HepG2 (cell line): ENCODE data around the gene HOXA6. TPM values are rescaled to one million over a fixed set of nuclear protein-coding genes. Genes with fewer than 3 reads are reported as not detected.
A peak's percentile ranks its signal among the peaks of the same experiment; 100 is the strongest.

ENCODE experiments used
- AGO1 ChIP-seq: fragments of 200-400 bp; formaldehyde crosslinking; IDR thresholded peaks from 2 replicates; pipeline ENCODE4 v1.6.1; 2017; ENCODE audit warnings: mild to moderate bottlenecking, low read depth, low read length, moderate library complexity; ENCODE audit not compliant: poor library complexity, severe bottlenecking
- EP300 ChIP-seq, 3 experiments: sonication (generic) in 1 of 3; formaldehyde crosslinking in 1 of 3; IDR thresholded peaks; 2 replicates each; pipeline versions ENCODE4 v1.5.1 to v1.6.1; 2011 to 2020; ENCODE audit warnings: low read depth in 2 of 3, low read length in 2 of 3, borderline replicate concordance in 1 of 3, improper control_type of control experiment in 1 of 3, mild to moderate bottlenecking in 1 of 3, missing genetic modification reagents in 1 of 3, moderate library complexity in 1 of 3
- ETV5 ChIP-seq: IDR thresholded peaks from 2 replicates; pipeline ENCODE4 v1.6.1; 2018; ENCODE audit warnings: missing biosample characterization, missing genetic modification reagents, inconsistent platforms, borderline replicate concordance
- NFATC3 ChIP-seq: sonication (generic); formaldehyde crosslinking; IDR thresholded peaks from 2 replicates; pipeline ENCODE4 v1.5.1; 2020; ENCODE audit warnings: mild to moderate bottlenecking, missing genetic modification reagents
- NR2F6 ChIP-seq, 2 experiments: IDR thresholded peaks; 2 replicates each; pipeline ENCODE4 v1.6.1; 2016; ENCODE audit warnings: antibody characterized with exemption in 1 of 2, mild to moderate bottlenecking in 1 of 2
- SAP130 ChIP-seq: IDR thresholded peaks from 2 replicates; pipeline ENCODE4 v1.6.1; 2016; ENCODE audit warnings: low read depth
- TMF1 ChIP-seq: sonication (generic); formaldehyde crosslinking; IDR thresholded peaks from 2 replicates; pipeline ENCODE4 v1.8.1; 2022; ENCODE audit warnings: low read depth, missing genetic modification reagents
- ZMYM4 ChIP-seq: sonication (generic); formaldehyde crosslinking; IDR thresholded peaks from 2 replicates; pipeline ENCODE4 v1.8.1; 2023; ENCODE audit warnings: mild to moderate bottlenecking, missing genetic modification reagents
- ZNF235 ChIP-seq: sonication (generic); formaldehyde crosslinking; IDR thresholded peaks from 2 replicates; pipeline ENCODE4 v1.8.1; 2023; ENCODE audit warnings: mild to moderate bottlenecking, missing genetic modification reagents, borderline replicate concordance
- ZNF83 ChIP-seq: sonication (generic); formaldehyde crosslinking; IDR thresholded peaks from 2 replicates; pipeline ENCODE4 v1.4.0; 2020; ENCODE audit warnings: missing genetic modification reagents, mild to moderate bottlenecking, borderline replicate concordance
- polyA plus RNA-seq, 8 experiments: library from polyadenylated mRNA; depleted of rRNA in 3 of 8; stranded (reverse) in 7 of 8; unstranded in 1 of 8; fragments of >200 nt; fragmentation: Illumina TruSeq in 4 of 8; extraction: Trizol in 4 of 8; gene quantifications; 2 replicates each; pipeline versions ENCODE4 v1.2.1 to v1.2.3, GENCODE V29; 2011 to 2016; ENCODE audit warnings: low read depth in 4 of 8, missing spikeins in 1 of 8, mixed read lengths in 1 of 8; ENCODE audit not compliant: insufficient read depth in 1 of 8
- total RNA-seq, 5 experiments: library from RNA; depleted of rRNA; stranded (reverse); fragments of >200 nt; fragmentation: Illumina TruSeq; extraction: Trizol; gene quantifications; 2 replicates each; pipeline ENCODE4 v1.2.3, GENCODE V29; 2016; ENCODE audit warnings: low read depth in 1 of 5
- TF ChIP-seq, protein P1 (sequence below), 2 experiments: IDR thresholded peaks; 2 replicates each; pipeline ENCODE4 v1.6.1; 2011 to 2012; ENCODE audit warnings: low read length in 2 of 2, borderline replicate concordance in 1 of 2, low read depth in 1 of 2, mild to moderate bottlenecking in 1 of 2, moderate library complexity in 1 of 2
- TF ChIP-seq, protein P2 (sequence below): sonication (generic); formaldehyde crosslinking; IDR thresholded peaks from 2 replicates; pipeline ENCODE4 v1.4.0; 2020; ENCODE audit warnings: missing genetic modification reagents
- TF ChIP-seq, protein P3 (sequence below): IDR thresholded peaks from 2 replicates; pipeline ENCODE4 v1.6.1; 2012; ENCODE audit warnings: inconsistent platforms
- TF ChIP-seq, protein P4 (sequence below): sonication (generic); formaldehyde crosslinking; IDR thresholded peaks from 2 replicates; pipeline ENCODE4 v1.4.0; 2020; ENCODE audit warnings: missing genetic modification reagents, borderline replicate concordance

HOXA6 gene
- total and polyA plus RNA-seq, 2 of the 13 experiments (the other 11 are each of a cell fraction or from before 2014, with no cell fraction given) = 1.3 to 1.5 TPM

DNA sequence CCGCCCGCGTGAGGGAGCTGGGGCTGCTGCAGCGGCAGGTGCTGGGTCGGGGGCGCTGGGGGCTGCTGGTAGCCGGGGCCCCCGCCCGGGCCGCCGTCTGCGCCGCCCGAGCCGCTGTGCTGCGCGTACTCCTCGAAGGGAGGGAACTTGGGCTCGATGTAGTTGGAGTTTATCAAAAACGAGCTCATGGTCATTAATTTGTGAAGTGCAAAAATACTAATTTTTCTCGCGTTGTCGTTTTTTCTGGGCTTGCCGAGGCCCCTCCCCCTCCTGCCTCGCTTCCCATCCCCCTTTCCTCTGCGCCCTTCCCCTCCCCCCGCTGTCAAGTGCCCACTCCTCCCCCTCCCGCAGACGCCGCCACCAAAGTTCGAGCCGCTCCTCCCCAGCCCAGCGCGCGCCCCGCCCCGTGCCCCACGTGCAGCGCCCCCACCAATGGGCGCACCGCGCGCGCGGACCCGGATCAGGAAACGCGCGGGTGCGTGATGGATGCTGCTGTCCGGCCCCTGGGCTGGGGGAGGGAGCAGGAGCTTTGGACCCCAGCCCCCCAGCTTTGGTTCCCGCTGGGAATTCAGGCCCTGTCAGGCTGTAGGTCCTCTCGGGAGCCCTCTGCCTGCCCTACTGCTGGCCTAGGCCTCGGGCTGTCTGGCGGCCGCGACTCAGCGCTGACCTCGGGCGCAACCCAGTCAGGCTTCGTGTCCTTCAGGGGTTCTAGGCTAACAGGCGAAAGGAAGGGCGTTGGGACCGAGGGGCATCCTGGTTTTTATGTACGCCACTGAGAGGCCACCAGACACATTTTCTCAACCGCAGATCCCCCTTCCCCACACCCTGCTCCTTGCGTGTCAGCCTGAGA is 16.8 kb downstream of the HOXA6 start, which contains the start of gene HOXA4 (continued):
- TF ChIP-seq, protein P1, sequence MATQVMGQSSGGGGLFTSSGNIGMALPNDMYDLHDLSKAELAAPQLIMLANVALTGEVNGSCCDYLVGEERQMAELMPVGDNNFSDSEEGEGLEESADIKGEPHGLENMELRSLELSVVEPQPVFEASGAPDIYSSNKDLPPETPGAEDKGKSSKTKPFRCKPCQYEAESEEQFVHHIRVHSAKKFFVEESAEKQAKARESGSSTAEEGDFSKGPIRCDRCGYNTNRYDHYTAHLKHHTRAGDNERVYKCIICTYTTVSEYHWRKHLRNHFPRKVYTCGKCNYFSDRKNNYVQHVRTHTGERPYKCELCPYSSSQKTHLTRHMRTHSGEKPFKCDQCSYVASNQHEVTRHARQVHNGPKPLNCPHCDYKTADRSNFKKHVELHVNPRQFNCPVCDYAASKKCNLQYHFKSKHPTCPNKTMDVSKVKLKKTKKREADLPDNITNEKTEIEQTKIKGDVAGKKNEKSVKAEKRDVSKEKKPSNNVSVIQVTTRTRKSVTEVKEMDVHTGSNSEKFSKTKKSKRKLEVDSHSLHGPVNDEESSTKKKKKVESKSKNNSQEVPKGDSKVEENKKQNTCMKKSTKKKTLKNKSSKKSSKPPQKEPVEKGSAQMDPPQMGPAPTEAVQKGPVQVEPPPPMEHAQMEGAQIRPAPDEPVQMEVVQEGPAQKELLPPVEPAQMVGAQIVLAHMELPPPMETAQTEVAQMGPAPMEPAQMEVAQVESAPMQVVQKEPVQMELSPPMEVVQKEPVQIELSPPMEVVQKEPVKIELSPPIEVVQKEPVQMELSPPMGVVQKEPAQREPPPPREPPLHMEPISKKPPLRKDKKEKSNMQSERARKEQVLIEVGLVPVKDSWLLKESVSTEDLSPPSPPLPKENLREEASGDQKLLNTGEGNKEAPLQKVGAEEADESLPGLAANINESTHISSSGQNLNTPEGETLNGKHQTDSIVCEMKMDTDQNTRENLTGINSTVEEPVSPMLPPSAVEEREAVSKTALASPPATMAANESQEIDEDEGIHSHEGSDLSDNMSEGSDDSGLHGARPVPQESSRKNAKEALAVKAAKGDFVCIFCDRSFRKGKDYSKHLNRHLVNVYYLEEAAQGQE (IDR thresholded peaks at IDR 0.05; ENCODE audit: borderline replicate concordance in 1 of 2, low read depth in 1 of 2, low read length in 2 of 2) = peak in 1 of 2 experiments; percentile 41; a peak in 1 of 4 replicates
- TF ChIP-seq NR2F6 (IDR thresholded peaks at IDR 0.05) (no peak), NR2F6 (CRISPR knock-in tag; IDR thresholded peaks at IDR 0.05) (no peak), ETV5 (peak; percentile 56), ZMYM4 (CRISPR knock-in tag) (peak; percentile 90), ZNF235 (CRISPR knock-in tag) (peak; percentile 32; the same call in 1 of the 2 replicates), ZNF83 (CRISPR knock-in tag) (no peak), EP300 (IDR thresholded peaks at IDR 0.05; ENCODE audit: low read depth in 2 of 2, low read length in 2 of 2) (no peak; a peak in 1 of 4 replicates), EP300 (CRISPR knock-in tag; IDR thresholded peaks at IDR 0.05; ENCODE audit: borderline replicate concordance) (no peak), TMF1 (0 out of 2 replicates have a peak, but pooled peaks have one; percentile 60), AGO1 (peak; percentile 11), SAP130 (CRISPR knock-in tag) (peak; percentile 88), NFATC3 (0 out of 2 replicates have a peak, but pooled peaks have one; percentile 65)
- TF ChIP-seq, protein P2, sequence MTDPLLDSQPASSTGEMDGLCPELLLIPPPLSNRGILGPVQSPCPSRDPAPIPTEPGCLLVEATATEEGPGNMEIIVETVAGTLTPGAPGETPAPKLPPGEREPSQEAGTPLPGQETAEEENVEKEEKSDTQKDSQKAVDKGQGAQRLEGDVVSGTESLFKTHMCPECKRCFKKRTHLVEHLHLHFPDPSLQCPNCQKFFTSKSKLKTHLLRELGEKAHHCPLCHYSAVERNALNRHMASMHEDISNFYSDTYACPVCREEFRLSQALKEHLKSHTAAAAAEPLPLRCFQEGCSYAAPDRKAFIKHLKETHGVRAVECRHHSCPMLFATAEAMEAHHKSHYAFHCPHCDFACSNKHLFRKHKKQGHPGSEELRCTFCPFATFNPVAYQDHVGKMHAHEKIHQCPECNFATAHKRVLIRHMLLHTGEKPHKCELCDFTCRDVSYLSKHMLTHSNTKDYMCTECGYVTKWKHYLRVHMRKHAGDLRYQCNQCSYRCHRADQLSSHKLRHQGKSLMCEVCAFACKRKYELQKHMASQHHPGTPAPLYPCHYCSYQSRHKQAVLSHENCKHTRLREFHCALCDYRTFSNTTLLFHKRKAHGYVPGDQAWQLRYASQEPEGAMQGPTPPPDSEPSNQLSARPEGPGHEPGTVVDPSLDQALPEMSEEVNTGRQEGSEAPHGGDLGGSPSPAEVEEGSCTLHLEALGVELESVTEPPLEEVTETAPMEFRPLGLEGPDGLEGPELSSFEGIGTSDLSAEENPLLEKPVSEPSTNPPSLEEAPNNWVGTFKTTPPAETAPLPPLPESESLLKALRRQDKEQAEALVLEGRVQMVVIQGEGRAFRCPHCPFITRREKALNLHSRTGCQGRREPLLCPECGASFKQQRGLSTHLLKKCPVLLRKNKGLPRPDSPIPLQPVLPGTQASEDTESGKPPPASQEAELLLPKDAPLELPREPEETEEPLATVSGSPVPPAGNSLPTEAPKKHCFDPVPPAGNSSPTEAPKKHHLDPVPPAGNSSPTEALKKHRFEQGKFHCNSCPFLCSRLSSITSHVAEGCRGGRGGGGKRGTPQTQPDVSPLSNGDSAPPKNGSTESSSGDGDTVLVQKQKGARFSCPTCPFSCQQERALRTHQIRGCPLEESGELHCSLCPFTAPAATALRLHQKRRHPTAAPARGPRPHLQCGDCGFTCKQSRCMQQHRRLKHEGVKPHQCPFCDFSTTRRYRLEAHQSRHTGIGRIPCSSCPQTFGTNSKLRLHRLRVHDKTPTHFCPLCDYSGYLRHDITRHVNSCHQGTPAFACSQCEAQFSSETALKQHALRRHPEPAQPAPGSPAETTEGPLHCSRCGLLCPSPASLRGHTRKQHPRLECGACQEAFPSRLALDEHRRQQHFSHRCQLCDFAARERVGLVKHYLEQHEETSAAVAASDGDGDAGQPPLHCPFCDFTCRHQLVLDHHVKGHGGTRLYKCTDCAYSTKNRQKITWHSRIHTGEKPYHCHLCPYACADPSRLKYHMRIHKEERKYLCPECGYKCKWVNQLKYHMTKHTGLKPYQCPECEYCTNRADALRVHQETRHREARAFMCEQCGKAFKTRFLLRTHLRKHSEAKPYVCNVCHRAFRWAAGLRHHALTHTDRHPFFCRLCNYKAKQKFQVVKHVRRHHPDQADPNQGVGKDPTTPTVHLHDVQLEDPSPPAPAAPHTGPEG (CRISPR knock-in tag) = no peak
- TF ChIP-seq, protein P3, sequence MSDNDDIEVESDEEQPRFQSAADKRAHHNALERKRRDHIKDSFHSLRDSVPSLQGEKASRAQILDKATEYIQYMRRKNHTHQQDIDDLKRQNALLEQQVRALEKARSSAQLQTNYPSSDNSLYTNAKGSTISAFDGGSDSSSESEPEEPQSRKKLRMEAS = peak; percentile 85
- TF ChIP-seq, protein P4, sequence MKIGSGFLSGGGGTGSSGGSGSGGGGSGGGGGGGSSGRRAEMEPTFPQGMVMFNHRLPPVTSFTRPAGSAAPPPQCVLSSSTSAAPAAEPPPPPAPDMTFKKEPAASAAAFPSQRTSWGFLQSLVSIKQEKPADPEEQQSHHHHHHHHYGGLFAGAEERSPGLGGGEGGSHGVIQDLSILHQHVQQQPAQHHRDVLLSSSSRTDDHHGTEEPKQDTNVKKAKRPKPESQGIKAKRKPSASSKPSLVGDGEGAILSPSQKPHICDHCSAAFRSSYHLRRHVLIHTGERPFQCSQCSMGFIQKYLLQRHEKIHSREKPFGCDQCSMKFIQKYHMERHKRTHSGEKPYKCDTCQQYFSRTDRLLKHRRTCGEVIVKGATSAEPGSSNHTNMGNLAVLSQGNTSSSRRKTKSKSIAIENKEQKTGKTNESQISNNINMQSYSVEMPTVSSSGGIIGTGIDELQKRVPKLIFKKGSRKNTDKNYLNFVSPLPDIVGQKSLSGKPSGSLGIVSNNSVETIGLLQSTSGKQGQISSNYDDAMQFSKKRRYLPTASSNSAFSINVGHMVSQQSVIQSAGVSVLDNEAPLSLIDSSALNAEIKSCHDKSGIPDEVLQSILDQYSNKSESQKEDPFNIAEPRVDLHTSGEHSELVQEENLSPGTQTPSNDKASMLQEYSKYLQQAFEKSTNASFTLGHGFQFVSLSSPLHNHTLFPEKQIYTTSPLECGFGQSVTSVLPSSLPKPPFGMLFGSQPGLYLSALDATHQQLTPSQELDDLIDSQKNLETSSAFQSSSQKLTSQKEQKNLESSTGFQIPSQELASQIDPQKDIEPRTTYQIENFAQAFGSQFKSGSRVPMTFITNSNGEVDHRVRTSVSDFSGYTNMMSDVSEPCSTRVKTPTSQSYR = peak; percentile 90
